HT-29 (cell line): ENCODE results near the gene CIRBP. TPM values are rescaled to one million over a fixed set of nuclear protein-coding genes. Genes with fewer than 3 reads are reported as not detected.

Source experiments
- DNase-seq: peaks from one replicate; pipeline ENCODE4 v3.0.0-alpha.2; 2015; ENCODE audit warnings: low spot score
- total RNA-seq: library from RNA; depleted of rRNA; stranded (reverse); fragments of >200 nt; shearing (Covaris generic); gene quantifications from 2 replicates; pipeline ENCODE4 v1.2.3, GENCODE V29; 2014

Gene CIRBP
- total RNA-seq, 1 experiment from 2014 or later: 72.3 TPM

GRCh38 chr19:1230783-1231489, 38.2 kb upstream of the CIRBP start:
- DNase-seq: no peak

GRCh38 chr19:1231729-1232637, 37.1 kb upstream of the CIRBP start:
- peak; percentile 69 for DNase-seq

- peak; percentile 45 for DNase-seq
These were observed 36.5 kb upstream of the CIRBP start for GRCh38 chr19:1232652-1233072.

DNA sequence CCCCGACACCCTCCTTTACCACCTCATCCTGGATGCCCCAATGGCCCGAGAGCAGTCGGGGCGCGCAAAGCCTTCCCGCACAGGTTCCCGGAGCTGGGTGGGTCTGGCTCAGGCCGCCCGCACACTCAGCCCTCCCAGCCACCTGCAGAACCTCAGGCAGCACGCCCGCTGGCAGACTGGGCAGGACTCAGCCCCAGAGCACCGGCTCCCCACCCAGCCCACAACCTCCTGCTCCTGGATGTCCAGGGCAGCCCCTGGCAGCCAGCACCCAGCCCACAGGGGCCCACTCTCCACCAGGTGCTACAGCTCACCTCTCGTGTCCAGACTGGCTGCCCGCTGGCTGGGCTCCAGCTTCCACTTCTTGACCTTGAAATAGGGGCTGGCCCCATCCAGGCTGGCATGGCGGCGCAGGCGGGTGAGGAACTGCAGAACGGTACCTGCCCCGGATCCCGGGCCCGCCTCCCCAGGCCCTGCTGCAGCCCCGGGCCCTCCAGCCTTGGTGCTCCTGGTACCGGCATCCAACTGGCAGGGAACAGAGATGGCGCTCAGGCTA, 35.9 kb upstream of the CIRBP start:
- DNase-seq: peak; percentile 42

GRCh38 chr19:1234051-1234954, 34.8 kb upstream of the CIRBP start:
- no peak for DNase-seq

GRCh38 chr19:1234955-1235380, 34.2 kb upstream of the CIRBP start:
- no peak for DNase-seq

GRCh38 chr19:1235625-1236538, 33.2 kb upstream of the CIRBP start:
- peak; percentile 1 for DNase-seq

GRCh38 chr19:1236576-1236975, 32.6 kb upstream of the CIRBP start:
- no peak for DNase-seq

- peak; percentile 0 for DNase-seq
These were observed 32.0 kb upstream of the CIRBP start for GRCh38 chr19:1237027-1237659.

- DNase-seq: peak; percentile 4
These were observed 31.3 kb upstream of the CIRBP start, which contains the start of gene CBARP for GRCh38 chr19:1237754-1238368. TSS of gene CBARP (minus strand) at chr19:1238005. CDS start at chr19:1236100, 1,905 bp downstream.

DNA sequence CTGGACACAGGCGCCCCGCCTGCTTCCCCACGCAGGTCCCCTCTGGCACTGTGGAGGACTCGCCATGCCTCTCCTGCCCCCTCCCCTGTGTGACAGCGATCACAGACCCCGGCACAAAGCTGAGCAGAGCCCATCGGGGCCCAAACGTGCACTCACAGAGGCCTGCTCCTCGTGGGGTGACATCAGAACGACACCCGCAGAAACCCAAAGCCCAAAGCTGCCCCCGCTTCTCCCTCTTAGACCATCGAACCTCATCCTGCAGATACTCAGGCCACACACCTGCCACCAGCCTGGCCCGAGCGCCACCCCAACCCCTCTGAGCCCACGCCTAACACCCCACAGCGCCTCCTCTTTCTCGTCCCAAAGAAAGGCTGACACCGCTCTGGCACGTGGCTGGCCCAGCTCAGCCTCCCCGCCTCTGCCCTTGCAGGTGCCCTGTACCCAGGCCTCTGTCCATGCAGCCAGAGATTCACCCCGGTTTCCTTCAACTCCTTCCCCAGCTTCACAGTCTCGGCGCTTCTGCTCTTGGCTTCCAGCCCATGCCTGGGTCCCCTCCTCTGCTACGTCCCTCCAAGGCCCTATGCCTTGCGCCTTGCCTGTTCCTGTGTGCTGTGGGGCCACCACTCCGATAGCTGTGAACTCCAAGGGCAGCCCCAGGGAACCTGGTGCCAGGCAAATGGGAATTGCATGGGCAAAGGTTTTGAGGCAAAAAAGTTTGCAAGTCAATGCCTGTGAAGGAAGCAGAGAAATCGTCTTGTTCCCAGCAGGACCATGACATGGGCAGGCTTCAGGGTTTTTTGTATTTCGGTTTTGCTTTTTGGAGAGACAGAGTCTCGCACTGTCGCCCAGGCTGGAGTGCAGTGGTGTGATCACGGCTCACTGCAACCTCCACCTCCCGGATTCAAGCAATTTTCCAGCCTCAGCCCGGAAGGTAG, 30.5 kb upstream of the CIRBP start:
- no peak for DNase-seq

DNA sequence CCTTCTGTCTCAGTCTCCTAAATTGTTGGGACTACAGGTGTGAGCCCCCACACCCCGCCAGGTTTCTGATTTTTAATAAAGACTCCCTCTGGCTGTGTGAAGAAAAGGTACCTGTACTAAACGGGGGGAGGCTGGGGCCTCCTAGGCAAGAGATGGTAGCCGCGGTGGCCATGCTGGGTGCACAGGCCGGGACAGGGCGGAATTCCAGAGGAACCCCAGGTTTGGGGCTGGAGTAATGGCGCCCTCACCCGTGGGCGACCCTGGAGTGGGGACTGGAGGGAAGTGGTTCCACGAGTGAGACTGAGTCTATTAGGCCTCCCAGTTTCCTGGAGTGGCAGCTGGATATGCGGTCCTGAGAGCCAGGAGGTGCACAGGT, 29.7 kb upstream of the CIRBP start:
- no peak for DNase-seq

DNA sequence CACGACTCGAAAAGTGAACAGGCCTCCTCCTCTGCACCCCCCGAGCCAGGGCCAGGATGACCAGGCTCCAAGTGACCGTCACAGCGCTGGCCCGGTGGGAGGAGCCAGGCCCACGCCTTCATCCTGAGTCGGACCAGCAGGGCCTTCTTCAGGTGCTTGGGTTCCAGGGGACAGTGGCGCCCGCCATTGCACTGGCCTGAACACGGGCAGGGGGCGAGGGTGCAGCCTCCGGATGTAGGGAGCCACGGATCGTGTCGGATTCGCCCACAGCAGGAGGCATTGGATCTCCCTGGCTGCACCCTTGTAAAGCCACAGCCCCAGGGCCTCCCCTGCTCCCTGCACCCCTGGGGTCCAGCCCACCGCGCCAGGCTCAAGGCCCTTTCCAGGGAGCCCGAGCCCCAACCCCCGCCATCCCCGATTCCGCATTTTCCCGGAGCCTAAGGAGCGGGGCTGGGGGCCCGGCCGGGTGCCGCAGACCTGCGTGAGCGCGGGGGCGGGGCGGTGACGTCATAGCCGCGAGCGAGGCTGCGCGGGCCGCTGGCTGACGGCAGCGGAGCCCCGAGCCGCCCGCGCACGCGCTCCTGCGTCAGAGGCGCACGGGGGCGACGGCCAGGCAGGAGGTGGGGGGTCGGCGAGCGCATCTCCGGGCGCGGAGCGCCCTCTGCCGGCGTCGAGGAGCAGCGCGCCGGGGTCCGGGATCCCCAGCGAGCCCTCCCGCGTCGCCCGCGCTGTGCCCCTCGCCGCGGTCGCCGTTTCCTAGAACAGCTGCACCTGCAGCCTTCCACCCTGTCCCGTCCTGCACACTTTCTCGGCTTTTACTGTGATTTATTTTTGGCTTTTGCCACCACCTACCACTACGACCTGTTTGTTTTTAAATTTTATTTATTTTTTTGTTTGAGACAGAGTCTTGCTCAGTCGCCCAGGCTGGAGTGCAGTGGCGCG, 29.1 kb upstream of the CIRBP start:
- DNase-seq: peak; percentile 74

DNA sequence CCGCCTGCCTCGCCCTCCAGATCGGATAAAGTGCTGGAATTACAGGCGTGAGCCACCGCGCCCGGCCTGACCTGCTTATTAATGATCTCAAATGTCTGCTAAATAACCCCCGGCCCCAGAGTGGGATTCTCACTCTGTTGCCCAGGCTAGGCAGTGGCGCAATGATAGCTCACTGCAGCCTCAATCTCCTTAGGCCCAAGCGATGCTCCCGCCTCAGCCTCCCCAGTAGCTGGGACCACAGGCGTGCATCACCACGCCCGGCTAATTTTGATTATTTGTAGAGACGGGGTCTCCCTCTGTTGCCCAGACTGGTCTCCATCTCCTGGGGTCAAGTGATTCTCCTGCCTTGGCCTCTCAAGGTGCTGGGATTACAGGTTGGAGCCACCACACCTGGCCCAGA, 28.2 kb upstream of the CIRBP start:
- DNase-seq: no peak

DNA sequence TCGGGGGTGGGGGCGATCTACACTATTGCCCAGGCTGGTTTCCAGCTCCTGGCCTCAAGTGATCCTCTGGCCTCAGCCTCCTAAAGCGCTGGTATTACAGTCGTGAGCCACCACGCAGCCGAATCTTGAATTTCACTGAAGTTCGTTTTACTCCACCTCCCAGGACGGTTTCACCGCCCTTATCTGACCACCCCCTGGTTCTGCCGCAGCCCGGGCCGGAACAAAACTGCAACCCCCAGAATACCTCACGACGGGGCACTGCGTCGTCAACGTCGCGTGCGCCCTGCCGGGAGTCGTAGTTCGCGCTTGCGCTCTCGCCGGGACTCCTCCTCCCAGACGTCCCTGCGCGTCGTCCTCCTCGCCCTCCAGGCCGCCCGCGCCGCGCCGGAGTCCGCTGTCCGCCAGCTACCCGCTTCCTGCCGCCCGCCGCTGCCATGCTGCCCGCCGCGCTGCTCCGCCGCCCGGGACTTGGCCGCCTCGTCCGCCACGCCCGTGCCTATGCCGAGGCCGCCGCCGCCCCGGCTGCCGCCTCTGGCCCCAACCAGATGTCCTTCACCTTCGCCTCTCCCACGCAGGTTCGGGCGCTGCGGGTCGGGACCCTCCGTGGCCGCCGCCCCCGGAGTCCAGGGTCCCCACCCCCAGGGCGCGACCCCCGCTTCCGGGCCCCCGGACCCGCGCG, 27.6 kb upstream of the CIRBP start, which contains the start of gene ATP5F1D:
Gene ATP5F1D, plus strand, starts transcription at position 335 of the 679 bp plus-strand sequence. Its CDS starts 100 bp downstream, at position 435.
- peak; percentile 87 for DNase-seq
